ENCODE results near the gene NDUFV2. TPM values are rescaled to one million over a fixed set of nuclear protein-coding genes. Genes with fewer than 3 reads are reported as not detected.

The NDUFV2 gene
- total and polyA plus RNA-seq, 2 of the 8 experiments (the other 6 are each of a cell fraction or from before 2014, with no cell fraction given), result 90.8 to 191 TPM

GRCh38 chr18:9100796-9101195 is 1.7 kb upstream of the NDUFV2 start (continued):
- TF ChIP-seq, protein P1, sequence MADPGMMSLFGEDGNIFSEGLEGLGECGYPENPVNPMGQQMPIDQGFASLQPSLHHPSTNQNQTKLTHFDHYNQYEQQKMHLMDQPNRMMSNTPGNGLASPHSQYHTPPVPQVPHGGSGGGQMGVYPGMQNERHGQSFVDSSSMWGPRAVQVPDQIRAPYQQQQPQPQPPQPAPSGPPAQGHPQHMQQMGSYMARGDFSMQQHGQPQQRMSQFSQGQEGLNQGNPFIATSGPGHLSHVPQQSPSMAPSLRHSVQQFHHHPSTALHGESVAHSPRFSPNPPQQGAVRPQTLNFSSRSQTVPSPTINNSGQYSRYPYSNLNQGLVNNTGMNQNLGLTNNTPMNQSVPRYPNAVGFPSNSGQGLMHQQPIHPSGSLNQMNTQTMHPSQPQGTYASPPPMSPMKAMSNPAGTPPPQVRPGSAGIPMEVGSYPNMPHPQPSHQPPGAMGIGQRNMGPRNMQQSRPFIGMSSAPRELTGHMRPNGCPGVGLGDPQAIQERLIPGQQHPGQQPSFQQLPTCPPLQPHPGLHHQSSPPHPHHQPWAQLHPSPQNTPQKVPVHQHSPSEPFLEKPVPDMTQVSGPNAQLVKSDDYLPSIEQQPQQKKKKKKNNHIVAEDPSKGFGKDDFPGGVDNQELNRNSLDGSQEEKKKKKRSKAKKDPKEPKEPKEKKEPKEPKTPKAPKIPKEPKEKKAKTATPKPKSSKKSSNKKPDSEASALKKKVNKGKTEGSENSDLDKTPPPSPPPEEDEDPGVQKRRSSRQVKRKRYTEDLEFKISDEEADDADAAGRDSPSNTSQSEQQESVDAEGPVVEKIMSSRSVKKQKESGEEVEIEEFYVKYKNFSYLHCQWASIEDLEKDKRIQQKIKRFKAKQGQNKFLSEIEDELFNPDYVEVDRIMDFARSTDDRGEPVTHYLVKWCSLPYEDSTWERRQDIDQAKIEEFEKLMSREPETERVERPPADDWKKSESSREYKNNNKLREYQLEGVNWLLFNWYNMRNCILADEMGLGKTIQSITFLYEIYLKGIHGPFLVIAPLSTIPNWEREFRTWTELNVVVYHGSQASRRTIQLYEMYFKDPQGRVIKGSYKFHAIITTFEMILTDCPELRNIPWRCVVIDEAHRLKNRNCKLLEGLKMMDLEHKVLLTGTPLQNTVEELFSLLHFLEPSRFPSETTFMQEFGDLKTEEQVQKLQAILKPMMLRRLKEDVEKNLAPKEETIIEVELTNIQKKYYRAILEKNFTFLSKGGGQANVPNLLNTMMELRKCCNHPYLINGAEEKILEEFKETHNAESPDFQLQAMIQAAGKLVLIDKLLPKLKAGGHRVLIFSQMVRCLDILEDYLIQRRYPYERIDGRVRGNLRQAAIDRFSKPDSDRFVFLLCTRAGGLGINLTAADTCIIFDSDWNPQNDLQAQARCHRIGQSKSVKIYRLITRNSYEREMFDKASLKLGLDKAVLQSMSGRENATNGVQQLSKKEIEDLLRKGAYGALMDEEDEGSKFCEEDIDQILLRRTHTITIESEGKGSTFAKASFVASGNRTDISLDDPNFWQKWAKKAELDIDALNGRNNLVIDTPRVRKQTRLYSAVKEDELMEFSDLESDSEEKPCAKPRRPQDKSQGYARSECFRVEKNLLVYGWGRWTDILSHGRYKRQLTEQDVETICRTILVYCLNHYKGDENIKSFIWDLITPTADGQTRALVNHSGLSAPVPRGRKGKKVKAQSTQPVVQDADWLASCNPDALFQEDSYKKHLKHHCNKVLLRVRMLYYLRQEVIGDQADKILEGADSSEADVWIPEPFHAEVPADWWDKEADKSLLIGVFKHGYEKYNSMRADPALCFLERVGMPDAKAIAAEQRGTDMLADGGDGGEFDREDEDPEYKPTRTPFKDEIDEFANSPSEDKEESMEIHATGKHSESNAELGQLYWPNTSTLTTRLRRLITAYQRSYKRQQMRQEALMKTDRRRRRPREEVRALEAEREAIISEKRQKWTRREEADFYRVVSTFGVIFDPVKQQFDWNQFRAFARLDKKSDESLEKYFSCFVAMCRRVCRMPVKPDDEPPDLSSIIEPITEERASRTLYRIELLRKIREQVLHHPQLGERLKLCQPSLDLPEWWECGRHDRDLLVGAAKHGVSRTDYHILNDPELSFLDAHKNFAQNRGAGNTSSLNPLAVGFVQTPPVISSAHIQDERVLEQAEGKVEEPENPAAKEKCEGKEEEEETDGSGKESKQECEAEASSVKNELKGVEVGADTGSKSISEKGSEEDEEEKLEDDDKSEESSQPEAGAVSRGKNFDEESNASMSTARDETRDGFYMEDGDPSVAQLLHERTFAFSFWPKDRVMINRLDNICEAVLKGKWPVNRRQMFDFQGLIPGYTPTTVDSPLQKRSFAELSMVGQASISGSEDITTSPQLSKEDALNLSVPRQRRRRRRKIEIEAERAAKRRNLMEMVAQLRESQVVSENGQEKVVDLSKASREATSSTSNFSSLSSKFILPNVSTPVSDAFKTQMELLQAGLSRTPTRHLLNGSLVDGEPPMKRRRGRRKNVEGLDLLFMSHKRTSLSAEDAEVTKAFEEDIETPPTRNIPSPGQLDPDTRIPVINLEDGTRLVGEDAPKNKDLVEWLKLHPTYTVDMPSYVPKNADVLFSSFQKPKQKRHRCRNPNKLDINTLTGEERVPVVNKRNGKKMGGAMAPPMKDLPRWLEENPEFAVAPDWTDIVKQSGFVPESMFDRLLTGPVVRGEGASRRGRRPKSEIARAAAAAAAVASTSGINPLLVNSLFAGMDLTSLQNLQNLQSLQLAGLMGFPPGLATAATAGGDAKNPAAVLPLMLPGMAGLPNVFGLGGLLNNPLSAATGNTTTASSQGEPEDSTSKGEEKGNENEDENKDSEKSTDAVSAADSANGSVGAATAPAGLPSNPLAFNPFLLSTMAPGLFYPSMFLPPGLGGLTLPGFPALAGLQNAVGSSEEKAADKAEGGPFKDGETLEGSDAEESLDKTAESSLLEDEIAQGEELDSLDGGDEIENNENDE (IDR thresholded peaks at IDR 0.05; ENCODE audit: insufficient replicate concordance, low read length), result no peak
- no peak for TF ChIP-seq CTBP2 (IDR thresholded peaks at IDR 0.05; ENCODE audit: borderline replicate concordance, insufficient read depth, insufficient read length, low read length)
- TF ChIP-seq SP1 (IDR thresholded peaks at IDR 0.05; ENCODE audit: low read depth, low read length), result no peak
- TF ChIP-seq CBX5 (IDR thresholded peaks at IDR 0.05; ENCODE audit: low read depth, low read length), result no peak
- no peak for TF ChIP-seq RBBP5 (IDR thresholded peaks at IDR 0.05; ENCODE audit: borderline replicate concordance, low read depth, low read length)
- TF ChIP-seq RAD21 (IDR thresholded peaks at IDR 0.05 in 1 of 2, conservative IDR thresholded peaks at IDR 0.05 in 1 of 2; ENCODE audit: low read depth in 2 of 2, low read length in 2 of 2), result no peak
- TF ChIP-seq MAFK (IDR thresholded peaks at IDR 0.05; ENCODE audit: low read depth, low read length), result no peak
- TF ChIP-seq, protein P2, sequence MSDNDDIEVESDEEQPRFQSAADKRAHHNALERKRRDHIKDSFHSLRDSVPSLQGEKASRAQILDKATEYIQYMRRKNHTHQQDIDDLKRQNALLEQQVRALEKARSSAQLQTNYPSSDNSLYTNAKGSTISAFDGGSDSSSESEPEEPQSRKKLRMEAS (IDR thresholded peaks at IDR 0.05), result no peak
- TF ChIP-seq SIRT6 (IDR thresholded peaks at IDR 0.05; ENCODE audit: low read length), result no peak
- TF ChIP-seq CEBPB (IDR thresholded peaks at IDR 0.05; ENCODE audit: low read depth, low read length), result no peak
- TF ChIP-seq EGR1 (IDR thresholded peaks at IDR 0.05; ENCODE audit: borderline replicate concordance, low read depth, low read length), result no peak
- TF ChIP-seq JUN (IDR thresholded peaks at IDR 0.05; ENCODE audit: low read depth, low read length), result no peak
